GM23248 (cell line): ENCODE data around the gene CRAT.

Experiments
- EZH2 ChIP-seq: fragments of 200-600 bp; sonication (generic); IDR thresholded peaks from 2 replicates; pipeline ENCODE4 v1.6.1; 2018; ENCODE audit warnings: antibody characterized with exemption, mild to moderate bottlenecking; ENCODE audit not compliant: insufficient read depth, poor library complexity, severe bottlenecking
- EZH2phosphoT487 ChIP-seq: fragments of 200-600 bp; sonication (generic); IDR thresholded peaks from 2 replicates; pipeline ENCODE4 v1.6.1; 2018; ENCODE audit warnings: antibody characterized with exemption, moderate library complexity, mild to moderate bottlenecking, low read depth; ENCODE audit not compliant: insufficient read depth

- no peak for TF ChIP-seq EZH2
- no peak for TF ChIP-seq EZH2phosphoT487
Observed at GRCh38 chr9:129136446-129137035, 25.9 kb upstream of the CRAT start.
